Retinal pigment epithelial cell (primary cell): ENCODE results near the gene PRKG1.

Source experiments
- DNase-seq: peaks from one replicate; pipeline ENCODE4 v3.0.0-alpha.2; 2010; ENCODE audit warnings: low read depth
- H3K4me3 ChIP-seq: 2 replicates; pipeline ENCODE4 v1.5.1; 2011; ENCODE audit warnings: mild to moderate bottlenecking, low read length, control low read depth, moderate library complexity
- CTCF ChIP-seq: conservative IDR thresholded peaks from 2 replicates; pipeline ENCODE4 v1.5.1; 2011; ENCODE audit warnings: low read depth, low read length, control low read depth, inconsistent platforms

The PRKG1 gene

DNA sequence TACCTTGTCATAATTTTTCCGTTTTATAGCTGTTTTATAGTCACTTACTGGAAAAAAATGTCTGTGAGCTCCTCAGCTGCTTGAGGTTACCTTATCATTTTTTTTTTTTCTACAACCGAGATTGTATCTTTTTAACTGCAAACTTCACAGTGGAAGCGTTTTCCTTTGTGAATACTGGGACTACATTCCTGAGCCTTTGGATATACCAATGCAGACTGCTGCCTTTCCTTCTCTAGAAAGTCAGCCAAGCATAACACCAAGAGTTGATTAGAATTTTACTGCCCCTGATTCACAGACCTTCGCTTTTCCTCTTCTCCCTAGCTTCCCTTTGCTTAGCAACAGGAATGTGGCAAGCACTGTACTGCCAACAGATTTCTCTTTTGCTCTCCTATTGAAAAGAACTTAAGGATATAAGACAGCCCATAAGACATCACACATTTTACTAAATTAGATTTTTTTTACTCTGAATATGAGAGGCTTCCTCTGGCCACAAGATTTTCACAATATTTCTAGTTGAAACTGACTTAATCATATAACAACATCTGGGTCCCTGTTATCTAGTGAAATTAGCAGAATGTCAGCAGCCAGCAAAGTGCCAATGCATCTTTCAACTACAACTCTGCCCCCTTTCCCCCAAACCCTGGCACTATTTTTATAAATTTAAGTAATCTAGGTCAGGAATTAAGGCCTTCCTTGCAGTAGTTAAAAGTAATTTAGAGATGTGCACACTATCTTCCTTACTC lies 170.6 kb downstream of the PRKG1 start:
- H3K4me3 ChIP-seq = no peak overlapping the region
- TF ChIP-seq CTCF = no peak
- DNase-seq = peak; percentile 58

- no peak for DNase-seq
- no peak for TF ChIP-seq CTCF
- H3K4me3 ChIP-seq = no peak overlapping the region
Observed at GRCh38 chr10:51246156-51246555, 171.9 kb downstream of the PRKG1 start.

- DNase-seq = no peak
- no peak for TF ChIP-seq CTCF
- no peak overlapping the region for H3K4me3 ChIP-seq
Observed at GRCh38 chr10:51250278-51250920, 176.1 kb downstream of the PRKG1 start.

DNA sequence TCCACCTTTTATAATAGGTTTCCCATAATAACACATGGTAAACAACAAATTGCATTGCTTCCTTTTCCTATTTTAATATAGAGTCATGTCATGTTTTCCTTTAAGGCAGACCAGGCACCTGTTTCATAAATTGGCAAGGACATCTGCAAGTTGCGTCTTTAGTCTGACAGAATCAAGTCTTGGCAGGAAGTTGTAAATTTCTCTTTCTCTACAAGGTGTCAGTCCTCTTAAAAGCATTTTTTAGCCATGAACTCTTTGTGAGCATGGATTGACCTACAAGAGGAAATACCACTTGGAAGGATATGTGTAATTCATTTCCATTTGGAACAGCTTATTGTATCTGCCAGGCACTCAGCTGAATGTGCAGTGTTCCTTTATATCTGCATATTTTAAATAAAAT lies 176.8 kb downstream of the PRKG1 start:
- no peak for TF ChIP-seq CTCF
- DNase-seq = no peak
- no peak overlapping the region for H3K4me3 ChIP-seq

GRCh38 chr10:51255381-51255780 lies 181.1 kb downstream of the PRKG1 start:
- H3K4me3 ChIP-seq = no peak overlapping the region
- no peak for TF ChIP-seq CTCF
- no peak for DNase-seq

GRCh38 chr10:51257511-51258248 lies 183.4 kb downstream of the PRKG1 start:
- TF ChIP-seq CTCF = no peak
- no peak overlapping the region for H3K4me3 ChIP-seq
- peak; percentile 24 for DNase-seq

DNA sequence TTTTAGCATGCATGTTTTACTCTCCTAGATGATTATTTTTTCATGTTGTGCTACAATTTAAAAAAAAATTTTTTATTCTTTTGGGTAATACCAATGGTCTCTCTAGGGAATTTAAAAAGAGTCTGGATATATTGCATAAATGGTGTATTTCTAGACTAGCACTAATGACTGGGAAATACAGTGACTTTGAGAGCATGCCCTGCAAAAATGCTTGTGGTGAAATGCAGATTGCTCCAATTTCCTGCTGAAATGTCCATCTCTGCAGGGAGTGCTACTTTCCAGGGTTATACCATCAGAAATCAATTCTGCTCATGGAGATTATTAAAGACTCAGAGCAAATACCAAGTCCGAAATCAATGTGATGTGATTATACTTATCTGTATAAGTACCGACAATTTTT lies 186.1 kb downstream of the PRKG1 start:
- H3K4me3 ChIP-seq = no peak overlapping the region
- TF ChIP-seq CTCF = no peak
- DNase-seq = no peak
